A549 (cell line): Measurements from ENCODE around the gene ATP13A5.

Experiments used
- POLR2A ChIP-seq: IDR thresholded peaks from 2 replicates; pipeline ENCODE4 v1.6.1; 2012; ENCODE audit warnings: mild to moderate bottlenecking, low read length
- REST ChIP-seq: fragments of 200-600 bp; sonication (generic); IDR thresholded peaks from 2 replicates; pipeline ENCODE4 v1.6.1; 2016; ENCODE audit warnings: antibody characterized with exemption, mild to moderate bottlenecking, moderate library complexity

- TF ChIP-seq POLR2A (no peak), REST (no peak)
Measured at GRCh38 chr3:193335031-193335430, 43.5 kb downstream of the ATP13A5 start.
